GM19452 (cell line): ENCODE measurements around the gene AQP10.
"Not testable (repeated sequence)": the region's sequence is repeated elsewhere in the genome, so short reads cannot be mapped to it uniquely, and the experiment has no call there.

Source experiments
- ATAC-seq: cut with Tn5 transposase; IDR thresholded peaks from one replicate; pipeline ENCODE4 v1.9.1; 2021; ENCODE audit not compliant: unreplicated experiment

The AQP10 gene

DNA sequence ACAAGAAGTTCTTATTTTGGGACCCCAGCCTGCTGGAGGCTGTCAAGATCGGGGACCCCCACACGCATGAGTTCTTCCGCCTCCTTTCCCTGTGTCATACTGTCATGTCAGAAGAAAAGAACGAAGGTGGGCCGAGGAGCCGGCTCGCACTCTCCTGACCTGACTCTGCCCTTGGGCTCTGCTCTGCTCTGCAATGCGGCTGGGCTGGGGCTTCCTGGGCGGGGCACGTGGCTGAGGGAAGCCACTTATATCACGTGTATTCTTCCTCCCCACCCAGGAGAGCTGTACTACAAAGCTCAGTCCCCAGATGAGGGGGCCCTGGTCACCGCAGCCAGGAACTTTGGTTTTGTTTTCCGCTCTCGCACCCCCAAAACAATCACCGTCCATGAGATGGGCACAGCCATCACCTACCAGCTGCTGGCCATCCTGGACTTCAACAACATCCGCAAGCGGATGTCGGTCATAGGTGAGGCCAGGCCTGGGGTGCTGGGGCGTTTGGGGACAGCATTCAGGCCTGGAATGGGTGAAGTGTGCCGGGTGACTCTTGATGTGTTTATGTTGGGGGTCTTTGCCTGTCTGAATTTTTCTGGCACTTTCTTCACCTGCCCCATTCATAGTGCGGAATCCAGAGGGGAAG is 22.1 kb downstream of the AQP10 start:
- no peak for ATAC-seq

- ATAC-seq, result no peak
Measured at GRCh38 chr1:154344977-154345837, 24.3 kb downstream of the AQP10 start.

DNA sequence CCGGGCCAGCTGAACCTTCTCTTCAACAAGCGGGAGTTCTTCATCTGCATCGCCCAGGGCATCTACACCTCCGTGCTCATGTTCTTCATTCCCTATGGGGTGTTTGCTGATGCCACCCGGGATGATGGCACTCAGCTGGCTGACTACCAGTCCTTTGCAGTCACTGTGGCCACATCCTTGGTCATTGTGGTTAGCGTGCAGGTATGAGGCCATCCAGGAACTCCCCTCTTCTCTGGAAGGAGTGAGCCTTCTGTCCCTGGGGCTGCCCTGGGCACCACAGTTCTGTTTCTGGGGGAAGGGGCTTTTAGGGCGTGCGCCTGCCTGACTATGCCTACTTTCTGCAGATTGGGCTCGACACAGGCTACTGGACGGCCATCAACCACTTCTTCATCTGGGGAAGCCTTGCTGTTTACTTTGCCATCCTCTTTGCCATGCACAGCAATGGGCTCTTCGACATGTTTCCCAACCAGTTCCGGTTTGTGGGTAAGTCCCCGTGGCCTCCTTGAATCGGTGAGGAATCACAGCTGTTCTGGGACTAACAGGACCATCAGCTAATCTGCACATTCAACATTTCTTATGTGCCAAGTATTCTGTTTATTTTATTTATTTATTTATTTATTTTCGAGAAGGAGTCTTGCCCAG is 25.5 kb downstream of the AQP10 start:
- no peak for ATAC-seq

DNA sequence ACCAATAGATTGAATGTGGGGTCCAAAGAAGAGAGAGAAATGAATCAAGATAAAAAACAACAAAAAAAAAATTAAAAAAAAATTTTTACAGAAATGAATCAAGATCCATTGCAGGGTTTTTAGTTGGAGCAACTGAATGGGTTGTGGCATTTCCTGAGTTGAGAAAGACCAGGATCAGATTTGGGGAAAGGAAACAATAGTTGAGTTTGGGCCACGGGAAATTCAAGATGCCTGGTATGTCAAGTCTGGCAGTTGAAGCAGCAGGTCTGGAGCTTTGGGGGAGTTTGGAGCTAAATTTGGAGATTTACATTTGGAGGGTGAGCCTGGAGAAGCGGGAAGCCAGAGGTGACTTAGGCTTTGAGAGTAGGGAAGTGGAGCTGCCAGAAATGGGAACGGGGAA is 27.1 kb downstream of the AQP10 start:
- no peak for ATAC-seq

- ATAC-seq, result no peak
Measured at GRCh38 chr1:154348429-154349076, 27.7 kb downstream of the AQP10 start.

DNA sequence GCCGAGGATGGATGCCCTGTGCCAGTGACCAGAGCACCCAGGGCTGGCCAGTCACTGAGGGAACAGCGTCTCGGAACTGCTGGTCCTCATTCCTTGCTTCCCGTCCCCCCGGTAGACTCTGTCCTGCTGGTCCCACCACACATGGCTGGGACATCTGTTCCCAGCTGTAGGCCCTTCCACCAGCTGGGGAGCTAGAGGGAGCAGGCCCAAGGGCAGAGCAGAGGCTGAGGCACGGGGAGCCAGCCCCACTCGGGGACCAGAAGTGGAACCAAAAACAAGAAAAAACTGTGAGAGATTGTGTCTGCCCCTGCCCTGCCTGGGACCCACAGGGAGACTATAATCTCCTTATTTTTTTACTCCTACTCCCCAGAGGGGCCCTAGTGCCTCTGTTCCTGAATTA is 28.2 kb downstream of the AQP10 start:
- no peak for ATAC-seq

GRCh38 chr1:154350383-154350782 is 29.5 kb downstream of the AQP10 start:
- no peak for ATAC-seq

DNA sequence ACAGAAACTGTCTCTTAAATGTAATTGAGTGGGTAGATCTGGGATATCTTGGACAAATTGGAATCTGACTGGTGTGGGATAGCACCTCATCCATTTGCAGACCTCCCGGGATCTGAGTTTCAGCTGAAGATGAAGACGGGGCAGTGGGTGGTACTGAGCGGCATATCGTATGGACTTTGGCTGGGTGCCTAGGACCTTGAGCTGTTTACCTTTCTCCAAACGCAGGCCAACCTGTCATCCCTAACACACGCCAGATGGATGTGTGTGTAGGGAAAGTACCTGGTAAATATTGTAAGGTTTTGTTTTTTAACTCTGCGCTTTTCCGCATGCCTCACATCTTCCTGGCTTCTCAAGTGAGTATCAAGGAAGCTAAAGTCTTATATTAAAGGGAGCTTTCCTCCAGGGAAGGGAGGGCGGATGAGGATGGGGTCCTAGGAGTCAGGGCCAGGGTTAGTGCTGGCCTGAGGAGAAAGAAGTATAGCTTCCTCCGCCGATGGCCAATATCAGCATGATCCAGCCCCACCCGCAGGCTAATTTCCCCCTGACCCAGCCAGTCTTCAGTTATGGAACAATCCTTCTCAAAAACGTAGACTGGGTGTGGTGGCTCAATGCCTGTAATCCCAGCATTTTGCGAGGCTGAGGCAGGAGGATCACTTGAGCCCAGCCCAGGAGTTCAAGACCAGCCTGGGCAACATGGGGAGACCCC is 30.6 kb downstream of the AQP10 start:
- ATAC-seq, result no peak

DNA sequence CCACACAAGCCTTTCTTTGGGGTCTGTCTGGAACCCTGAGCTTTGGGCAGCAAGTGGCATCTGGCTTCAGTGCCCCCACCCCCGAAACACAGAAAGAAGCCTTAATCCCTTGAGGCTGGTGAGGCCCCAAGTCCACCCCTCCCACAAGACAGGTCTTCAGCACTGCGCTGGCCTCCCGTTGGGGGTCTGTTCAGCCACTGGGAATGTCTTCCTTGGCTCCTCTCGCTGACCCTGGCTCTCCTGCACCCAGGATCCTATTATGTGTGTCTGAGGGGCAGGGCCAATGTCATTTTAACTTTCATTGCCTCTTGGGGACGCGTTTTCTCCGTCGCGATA is 31.3 kb downstream of the AQP10 start:
- no peak for ATAC-seq

DNA sequence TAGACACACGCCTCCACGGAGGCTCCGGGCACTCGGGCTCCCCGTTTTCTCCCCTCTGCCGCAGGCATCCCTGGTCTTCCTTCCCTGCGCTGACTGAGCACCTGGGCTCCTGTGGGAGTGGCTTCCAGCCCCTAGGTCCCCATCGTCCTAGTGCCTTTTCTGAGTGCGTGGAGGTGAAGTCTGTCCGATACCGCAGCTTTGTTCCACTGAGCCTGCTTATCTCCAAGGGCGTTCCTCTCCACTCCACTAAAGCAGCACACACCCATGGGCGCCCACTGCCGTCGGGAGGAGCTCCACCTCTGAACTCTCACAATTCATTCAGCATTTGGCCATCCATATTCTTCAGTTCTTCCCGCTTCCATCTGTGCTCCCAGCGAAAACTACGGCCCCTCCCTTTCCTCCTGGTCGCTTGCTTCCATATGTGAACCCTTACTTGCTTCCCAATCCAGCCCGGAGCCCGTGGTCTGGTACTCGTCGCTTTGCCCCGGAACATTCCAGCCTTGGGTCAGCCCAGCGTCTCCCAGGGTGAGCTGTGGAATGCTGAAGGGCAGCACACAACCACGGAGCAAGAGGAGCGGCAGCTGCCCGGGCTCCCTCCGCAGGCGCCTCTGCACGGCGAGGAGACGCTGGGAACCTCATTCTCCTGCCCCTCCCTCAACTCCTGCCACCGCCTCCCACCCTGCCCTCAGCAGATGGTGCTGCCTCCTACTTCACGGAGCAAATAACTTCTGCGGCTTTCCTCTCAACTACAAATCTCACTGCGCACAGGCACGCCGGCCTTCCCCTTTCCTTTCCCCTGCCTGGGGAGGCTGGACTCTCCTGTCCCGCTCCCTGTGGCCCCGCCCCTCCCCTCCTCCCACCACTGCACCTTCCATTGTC is 31.9 kb downstream of the AQP10 start:
- ATAC-seq, result no peak

GRCh38 chr1:154353460-154353904 is 32.6 kb downstream of the AQP10 start:
- no peak for ATAC-seq

- no peak for ATAC-seq
Measured at GRCh38 chr1:154353966-154354365, 33.1 kb downstream of the AQP10 start.

DNA sequence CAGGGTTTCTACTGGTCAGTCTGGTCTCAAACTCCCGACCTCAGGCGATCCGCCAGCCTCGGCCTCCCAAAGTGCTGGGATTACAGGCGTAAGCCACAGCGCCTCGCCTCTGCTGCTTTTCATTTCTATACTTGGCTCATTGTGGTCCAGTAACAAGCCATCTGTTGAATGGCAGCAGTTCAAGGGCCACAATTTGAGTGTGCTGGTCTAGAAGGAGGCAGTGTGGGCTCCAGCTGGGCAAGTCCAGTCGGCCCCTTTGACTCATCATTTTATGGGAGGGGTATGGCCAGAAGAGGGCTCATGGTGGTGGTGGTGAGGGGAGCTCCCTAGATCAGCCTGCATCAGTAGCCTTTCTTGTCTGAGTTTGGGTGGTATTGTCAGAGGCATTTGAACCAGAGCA is 37.6 kb downstream of the AQP10 start:
- no peak for ATAC-seq

- ATAC-seq, result no peak
Measured at GRCh38 chr1:154360288-154360687, 39.4 kb downstream of the AQP10 start.

DNA sequence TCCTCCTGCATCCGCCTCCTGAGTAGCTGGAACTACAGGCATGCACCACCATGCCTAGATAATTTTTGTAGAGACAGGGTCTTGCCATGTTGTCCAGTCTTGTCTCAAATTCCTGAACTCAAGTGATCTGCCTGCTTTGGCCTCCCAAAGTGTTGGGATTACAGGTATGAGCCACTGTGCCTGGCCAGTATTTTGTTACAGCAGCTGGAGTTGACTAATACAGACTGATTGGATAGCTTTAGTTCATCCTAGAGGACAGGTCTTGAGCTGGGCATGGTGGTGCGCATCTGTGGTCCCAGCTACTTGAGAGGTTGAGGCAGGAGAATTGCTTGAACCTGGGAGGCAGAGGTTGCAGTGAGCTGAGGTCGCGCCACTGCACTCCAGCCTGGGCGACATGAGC is 40.0 kb downstream of the AQP10 start:
- not testable (repeated sequence) for ATAC-seq

- no peak for ATAC-seq
Measured at GRCh38 chr1:154361357-154361756, 40.5 kb downstream of the AQP10 start.

DNA sequence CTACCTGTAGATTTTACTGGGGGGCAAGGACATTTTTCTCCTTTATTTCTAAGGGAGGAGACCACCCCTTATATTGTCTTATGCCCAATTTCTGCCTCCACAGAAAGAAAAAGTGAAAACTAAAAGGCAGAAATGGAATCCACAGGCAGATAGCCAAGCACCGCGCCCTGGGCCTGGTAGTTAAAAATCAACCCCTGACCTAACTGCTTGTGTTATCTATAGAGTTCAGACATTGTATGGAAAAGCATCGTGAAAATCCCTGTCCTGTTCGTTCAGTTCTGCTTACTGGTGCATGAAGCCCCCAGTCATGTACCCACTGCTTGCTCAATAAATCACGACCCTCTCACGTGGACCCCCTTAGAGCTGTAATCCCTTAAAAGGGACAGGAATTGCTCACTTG is 50.5 kb downstream of the AQP10 start:
- ATAC-seq, result no peak

DNA sequence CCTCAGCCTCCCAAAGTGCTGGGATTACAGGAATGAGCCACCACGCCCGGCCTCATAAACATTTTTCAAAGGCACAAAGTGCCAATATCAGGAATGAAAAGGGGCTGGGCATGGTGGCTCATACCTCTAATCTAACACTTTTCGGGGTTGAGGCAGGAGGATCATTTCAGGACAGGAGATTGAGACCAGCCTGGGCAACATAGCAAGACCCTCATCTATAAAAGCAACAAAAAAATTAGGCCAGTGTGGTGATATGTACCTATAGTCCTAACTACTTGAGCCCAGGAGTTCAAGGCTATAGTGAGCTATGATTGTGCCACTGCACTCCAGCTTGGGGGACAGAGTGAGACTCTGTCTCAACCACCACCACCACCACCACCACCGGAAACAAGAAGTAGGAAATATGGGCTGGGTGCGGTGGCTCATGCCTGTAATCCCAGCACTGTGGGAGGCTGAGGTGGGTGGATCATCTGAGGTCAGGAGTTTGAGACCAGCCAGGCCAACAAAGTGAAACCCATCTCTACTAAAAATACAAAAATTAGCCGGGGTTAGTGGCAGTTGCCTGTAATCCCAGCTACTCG is 53.0 kb downstream of the AQP10 start:
- ATAC-seq, result not testable (repeated sequence)
